Liver (tissue), 9 donors: ENCODE measurements around the gene INO80B. TPM values are rescaled to one million over a fixed set of nuclear protein-coding genes. Genes with fewer than 3 reads are reported as not detected.

ENCODE experiments used
- DNase-seq: peaks from one replicate; pipeline ENCODE4 v3.0.0-alpha.2; 2017; ENCODE audit warnings: low spot score
- H3K27ac ChIP-seq, 2 donors: one replicate each; pipeline ENCODE4 v1.7.0; 2013; ENCODE audit warnings: inconsistent platforms in 2 of 2, low read length in 2 of 2, control low read depth in 1 of 2, low read depth in 1 of 2, mild to moderate bottlenecking in 1 of 2
- H3K27me3 ChIP-seq, 4 donors: one replicate each; pipeline versions ENCODE4 v1.6.1 to v1.7.0; 2013; ENCODE audit warnings: low read length in 3 of 4, inconsistent platforms in 1 of 4, mild to moderate bottlenecking in 1 of 4, moderate library complexity in 1 of 4; ENCODE audit not compliant: control insufficient read depth in 4 of 4, insufficient read depth in 4 of 4
- H3K36me3 ChIP-seq, 4 donors: one replicate each; pipeline versions ENCODE4 v1.6.1 to v1.7.0; 2013; ENCODE audit warnings: low read length in 3 of 4, mild to moderate bottlenecking in 3 of 4, low read depth in 1 of 4, moderate library complexity in 1 of 4; ENCODE audit not compliant: control insufficient read depth in 4 of 4, insufficient read depth in 3 of 4
- H3K4me1 ChIP-seq, 4 donors: one replicate each; pipeline versions ENCODE4 v1.6.1 to v1.7.0; 2013; ENCODE audit warnings: low read length in 3 of 4, mild to moderate bottlenecking in 3 of 4, moderate library complexity in 1 of 4; ENCODE audit not compliant: control insufficient read depth in 4 of 4, insufficient read depth in 4 of 4
- H3K4me3 ChIP-seq, 3 donors: one replicate each; pipeline versions ENCODE4 v1.6.1 to v1.7.0; 2013; ENCODE audit warnings: low read length in 3 of 3, control low read depth in 1 of 3, low read depth in 1 of 3, mild to moderate bottlenecking in 1 of 3
- H3K9ac ChIP-seq, 2 donors: one replicate each; pipeline ENCODE4 v1.7.0; 2013; ENCODE audit warnings: low read length in 2 of 2, mild to moderate bottlenecking in 2 of 2, moderate library complexity in 2 of 2, control low read depth in 1 of 2, low read depth in 1 of 2
- H3K9me3 ChIP-seq, 4 donors: one replicate each; pipeline versions ENCODE4 v1.6.1 to v1.7.0; 2013; ENCODE audit warnings: low read length in 3 of 4; ENCODE audit not compliant: control insufficient read depth in 4 of 4
- EGR1 ChIP-seq, 2 donors: IDR thresholded peaks; 2 replicates each; pipeline ENCODE4 v1.6.1; 2016 to 2018; ENCODE audit warnings: antibody characterized with exemption in 2 of 2, low read depth in 2 of 2
- FOXA1 ChIP-seq: IDR thresholded peaks from 2 replicates; pipeline ENCODE4 v1.6.1; 2016; ENCODE audit warnings: antibody characterized with exemption
- FOXA2 ChIP-seq: IDR thresholded peaks from 2 replicates; pipeline ENCODE4 v1.6.1; 2016; ENCODE audit warnings: antibody characterized with exemption
- GABPA ChIP-seq, 2 donors: IDR thresholded peaks in 1 of 2; conservative IDR thresholded peaks in 1 of 2; 2 replicates each; pipeline ENCODE4 v1.6.1; 2016; ENCODE audit warnings: antibody characterized with exemption in 2 of 2, mild to moderate bottlenecking in 1 of 2, moderate library complexity in 1 of 2
- HNF4A ChIP-seq, 2 donors: conservative IDR thresholded peaks; 2 replicates each; pipeline ENCODE4 v1.6.1; 2016; ENCODE audit warnings: antibody characterized with exemption in 2 of 2, mild to moderate bottlenecking in 2 of 2
- HNF4G ChIP-seq: IDR thresholded peaks from 2 replicates; pipeline ENCODE4 v1.6.1; 2016; ENCODE audit warnings: antibody characterized with exemption
- JUND ChIP-seq, 2 donors: IDR thresholded peaks; 2 replicates each; pipeline ENCODE4 v1.6.1; 2016; ENCODE audit warnings: antibody characterized with exemption in 2 of 2
- NR2F2 ChIP-seq: IDR thresholded peaks from 2 replicates; pipeline ENCODE4 v1.6.1; 2016; ENCODE audit warnings: antibody characterized with exemption
- RAD21 ChIP-seq, 2 donors: IDR thresholded peaks; 2 replicates each; pipeline ENCODE4 v1.6.1; 2016; ENCODE audit warnings: antibody characterized with exemption in 2 of 2, mild to moderate bottlenecking in 2 of 2
- RXRA ChIP-seq, 2 donors: IDR thresholded peaks; 2 replicates each; pipeline ENCODE4 v1.6.1; 2017 to 2018; ENCODE audit warnings: antibody characterized with exemption in 2 of 2, mild to moderate bottlenecking in 1 of 2
- SP1 ChIP-seq: IDR thresholded peaks from 2 replicates; pipeline ENCODE4 v1.6.1; 2018; ENCODE audit warnings: antibody characterized with exemption, mild to moderate bottlenecking
- TAF1 ChIP-seq: conservative IDR thresholded peaks from 2 replicates; pipeline ENCODE4 v1.6.1; 2016; ENCODE audit warnings: antibody characterized with exemption, mild to moderate bottlenecking
- YY1 ChIP-seq: IDR thresholded peaks from 2 replicates; pipeline ENCODE4 v1.6.1; 2016; ENCODE audit warnings: antibody characterized with exemption, mild to moderate bottlenecking
- WGBS: extraction: QIAGEN DNeasy Blood & Tissue Kit; methylation state at CpG from one replicate; pipeline ENCODE4 v1.1.7; 2013; 5-methylcytosine and 5-hydroxymethylcytosine counted together
- polyA plus RNA-seq, 2 donors: library from polyadenylated mRNA; stranded (reverse) in 1 of 2; unstranded in 1 of 2; fragments of 200-250 nt in 1 of 2; fragments of >200 nt in 1 of 2; fragmentation: Nextera tagmentation in 1 of 2; extraction: Ambion mirVana in 1 of 2; gene quantifications; one replicate each; pipeline versions ENCODE4 v1.2.1 to v1.2.3, GENCODE V29; 2013 to 2015
- total RNA-seq, 2 donors: library from RNA; depleted of rRNA; stranded (reverse); fragments of >200 nt; gene quantifications; one replicate each; pipeline ENCODE4 v1.2.3, GENCODE V29; 2014
- TF ChIP-seq, protein P1 (sequence below): fragments of 150-350 bp; IDR thresholded peaks from 2 replicates; pipeline ENCODE4 v1.5.1; 2017; ENCODE audit warnings: improper control_type of control experiment, low read depth, low read length; ENCODE audit not compliant: missing input control
- TF ChIP-seq, protein P2 (sequence below): IDR thresholded peaks from 2 replicates; pipeline ENCODE4 v1.6.1; 2016; ENCODE audit warnings: antibody characterized with exemption
- TF ChIP-seq, protein P3 (sequence below): IDR thresholded peaks from 2 replicates; pipeline ENCODE4 v1.6.1; 2016; ENCODE audit warnings: antibody characterized with exemption
- TF ChIP-seq, protein P4 (sequence below): IDR thresholded peaks from 2 replicates; pipeline ENCODE4 v1.6.1; 2016; ENCODE audit warnings: antibody characterized with exemption
- TF ChIP-seq, protein P5 (sequence below): IDR thresholded peaks from 2 replicates; pipeline ENCODE4 v1.6.1; 2016; ENCODE audit warnings: antibody characterized with exemption, mild to moderate bottlenecking
- donor health status: healthy.
- donor health status: healthy.
- donor health status: healthy.
- donor health status: healthy.
- donor health status: healthy.

The INO80B gene
- total and polyA plus RNA-seq, 4 donors = 2.7 to 14.8 (median 10.5) TPM

DNA sequence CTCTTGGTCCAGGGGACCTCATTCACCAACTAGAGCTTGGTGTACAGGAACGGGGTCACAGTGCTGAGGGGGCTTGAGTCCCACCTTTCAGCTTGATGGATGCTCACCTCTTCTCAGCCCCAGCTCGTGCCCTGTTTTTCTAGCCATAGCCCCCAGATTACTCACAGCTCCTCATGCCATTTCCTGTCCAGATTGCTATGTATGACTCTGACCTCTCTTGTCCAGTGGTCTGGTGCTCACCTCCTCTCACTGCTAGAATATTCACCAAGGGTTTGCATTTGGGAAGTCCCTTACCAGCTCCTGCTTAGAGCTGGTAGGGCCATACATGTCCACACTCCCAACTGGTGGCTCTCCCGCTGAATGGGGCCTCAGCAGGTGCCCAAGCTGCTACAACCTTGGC is 38.7 kb downstream of the INO80B start:
- TF ChIP-seq, protein P1, sequence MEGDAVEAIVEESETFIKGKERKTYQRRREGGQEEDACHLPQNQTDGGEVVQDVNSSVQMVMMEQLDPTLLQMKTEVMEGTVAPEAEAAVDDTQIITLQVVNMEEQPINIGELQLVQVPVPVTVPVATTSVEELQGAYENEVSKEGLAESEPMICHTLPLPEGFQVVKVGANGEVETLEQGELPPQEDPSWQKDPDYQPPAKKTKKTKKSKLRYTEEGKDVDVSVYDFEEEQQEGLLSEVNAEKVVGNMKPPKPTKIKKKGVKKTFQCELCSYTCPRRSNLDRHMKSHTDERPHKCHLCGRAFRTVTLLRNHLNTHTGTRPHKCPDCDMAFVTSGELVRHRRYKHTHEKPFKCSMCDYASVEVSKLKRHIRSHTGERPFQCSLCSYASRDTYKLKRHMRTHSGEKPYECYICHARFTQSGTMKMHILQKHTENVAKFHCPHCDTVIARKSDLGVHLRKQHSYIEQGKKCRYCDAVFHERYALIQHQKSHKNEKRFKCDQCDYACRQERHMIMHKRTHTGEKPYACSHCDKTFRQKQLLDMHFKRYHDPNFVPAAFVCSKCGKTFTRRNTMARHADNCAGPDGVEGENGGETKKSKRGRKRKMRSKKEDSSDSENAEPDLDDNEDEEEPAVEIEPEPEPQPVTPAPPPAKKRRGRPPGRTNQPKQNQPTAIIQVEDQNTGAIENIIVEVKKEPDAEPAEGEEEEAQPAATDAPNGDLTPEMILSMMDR = no peak
- no peak for TF ChIP-seq YY1
- TF ChIP-seq HNF4G = no peak
- TF ChIP-seq NR2F2 = no peak
- TF ChIP-seq, protein P2, sequence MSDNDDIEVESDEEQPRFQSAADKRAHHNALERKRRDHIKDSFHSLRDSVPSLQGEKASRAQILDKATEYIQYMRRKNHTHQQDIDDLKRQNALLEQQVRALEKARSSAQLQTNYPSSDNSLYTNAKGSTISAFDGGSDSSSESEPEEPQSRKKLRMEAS = no peak
- TF ChIP-seq RAD21 (IDR thresholded peaks at IDR 0.05) = no peak
- no peak for TF ChIP-seq SP1
- no peak for TF ChIP-seq FOXA2
- TF ChIP-seq FOXA1 = no peak
- TF ChIP-seq TAF1 = no peak
- no peak for TF ChIP-seq RXRA (IDR thresholded peaks at IDR 0.05)
- TF ChIP-seq, protein P3, sequence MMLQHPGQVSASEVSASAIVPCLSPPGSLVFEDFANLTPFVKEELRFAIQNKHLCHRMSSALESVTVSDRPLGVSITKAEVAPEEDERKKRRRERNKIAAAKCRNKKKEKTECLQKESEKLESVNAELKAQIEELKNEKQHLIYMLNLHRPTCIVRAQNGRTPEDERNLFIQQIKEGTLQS = no peak
- TF ChIP-seq, protein P4, sequence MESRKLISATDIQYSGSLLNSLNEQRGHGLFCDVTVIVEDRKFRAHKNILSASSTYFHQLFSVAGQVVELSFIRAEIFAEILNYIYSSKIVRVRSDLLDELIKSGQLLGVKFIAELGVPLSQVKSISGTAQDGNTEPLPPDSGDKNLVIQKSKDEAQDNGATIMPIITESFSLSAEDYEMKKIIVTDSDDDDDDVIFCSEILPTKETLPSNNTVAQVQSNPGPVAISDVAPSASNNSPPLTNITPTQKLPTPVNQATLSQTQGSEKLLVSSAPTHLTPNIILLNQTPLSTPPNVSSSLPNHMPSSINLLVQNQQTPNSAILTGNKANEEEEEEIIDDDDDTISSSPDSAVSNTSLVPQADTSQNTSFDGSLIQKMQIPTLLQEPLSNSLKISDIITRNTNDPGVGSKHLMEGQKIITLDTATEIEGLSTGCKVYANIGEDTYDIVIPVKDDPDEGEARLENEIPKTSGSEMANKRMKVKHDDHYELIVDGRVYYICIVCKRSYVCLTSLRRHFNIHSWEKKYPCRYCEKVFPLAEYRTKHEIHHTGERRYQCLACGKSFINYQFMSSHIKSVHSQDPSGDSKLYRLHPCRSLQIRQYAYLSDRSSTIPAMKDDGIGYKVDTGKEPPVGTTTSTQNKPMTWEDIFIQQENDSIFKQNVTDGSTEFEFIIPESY = no peak
- TF ChIP-seq, protein P5, sequence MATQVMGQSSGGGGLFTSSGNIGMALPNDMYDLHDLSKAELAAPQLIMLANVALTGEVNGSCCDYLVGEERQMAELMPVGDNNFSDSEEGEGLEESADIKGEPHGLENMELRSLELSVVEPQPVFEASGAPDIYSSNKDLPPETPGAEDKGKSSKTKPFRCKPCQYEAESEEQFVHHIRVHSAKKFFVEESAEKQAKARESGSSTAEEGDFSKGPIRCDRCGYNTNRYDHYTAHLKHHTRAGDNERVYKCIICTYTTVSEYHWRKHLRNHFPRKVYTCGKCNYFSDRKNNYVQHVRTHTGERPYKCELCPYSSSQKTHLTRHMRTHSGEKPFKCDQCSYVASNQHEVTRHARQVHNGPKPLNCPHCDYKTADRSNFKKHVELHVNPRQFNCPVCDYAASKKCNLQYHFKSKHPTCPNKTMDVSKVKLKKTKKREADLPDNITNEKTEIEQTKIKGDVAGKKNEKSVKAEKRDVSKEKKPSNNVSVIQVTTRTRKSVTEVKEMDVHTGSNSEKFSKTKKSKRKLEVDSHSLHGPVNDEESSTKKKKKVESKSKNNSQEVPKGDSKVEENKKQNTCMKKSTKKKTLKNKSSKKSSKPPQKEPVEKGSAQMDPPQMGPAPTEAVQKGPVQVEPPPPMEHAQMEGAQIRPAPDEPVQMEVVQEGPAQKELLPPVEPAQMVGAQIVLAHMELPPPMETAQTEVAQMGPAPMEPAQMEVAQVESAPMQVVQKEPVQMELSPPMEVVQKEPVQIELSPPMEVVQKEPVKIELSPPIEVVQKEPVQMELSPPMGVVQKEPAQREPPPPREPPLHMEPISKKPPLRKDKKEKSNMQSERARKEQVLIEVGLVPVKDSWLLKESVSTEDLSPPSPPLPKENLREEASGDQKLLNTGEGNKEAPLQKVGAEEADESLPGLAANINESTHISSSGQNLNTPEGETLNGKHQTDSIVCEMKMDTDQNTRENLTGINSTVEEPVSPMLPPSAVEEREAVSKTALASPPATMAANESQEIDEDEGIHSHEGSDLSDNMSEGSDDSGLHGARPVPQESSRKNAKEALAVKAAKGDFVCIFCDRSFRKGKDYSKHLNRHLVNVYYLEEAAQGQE = no peak
- TF ChIP-seq HNF4A (conservative IDR thresholded peaks at IDR 0.05) = no peak
- TF ChIP-seq GABPA (IDR thresholded peaks at IDR 0.05 in 1 of 2, conservative IDR thresholded peaks at IDR 0.05 in 1 of 2) = no peak
- no peak for TF ChIP-seq JUND (IDR thresholded peaks at IDR 0.05)
- TF ChIP-seq EGR1 (IDR thresholded peaks at IDR 0.05; ENCODE audit: low read depth in 2 of 2) = no peak
- 94% methylated on average over 3 of the region's 3 CpGs for WGBS
- no peak overlapping the region for H3K27ac ChIP-seq
- no peaks in the 10 kb centered on the region for H3K27me3 ChIP-seq
- H3K4me1 ChIP-seq = peaks cover 40 to 88% (median 70%) of the 10 kb centered on the region in 4 donors
- DNase-seq = no peak
- H3K4me3 ChIP-seq = no peak overlapping the region
- no peak overlapping the region for H3K9ac ChIP-seq
- peaks cover 10 to 16% (median 14%) of the 10 kb centered on the region in 4 donors for H3K36me3 ChIP-seq
- no peaks in the 10 kb centered on the region for H3K9me3 ChIP-seq
